SK-N-MC (cell line): ENCODE results near the gene SSC4D.

ENCODE experiments used
- EZH2 ChIP-seq: fragments of 200-600 bp; sonication (generic); IDR thresholded peaks from one replicate; pipeline ENCODE4 v1.6.1; 2017; ENCODE audit warnings: antibody characterized with exemption
- POLR2AphosphoS5 ChIP-seq: IDR thresholded peaks from 2 replicates; pipeline ENCODE4 v1.6.1; 2012; ENCODE audit warnings: mild to moderate bottlenecking, low read depth, low read length, borderline replicate concordance

- 0 out of 2 replicates have a peak, but pooled peaks have one; percentile 18 for TF ChIP-seq POLR2AphosphoS5
- TF ChIP-seq EZH2 = no peak
Measured at GRCh38 chr7:76343294-76343930, 66.1 kb downstream of the SSC4D start.
